Type B pancreatic cell (in vitro differentiated cells): Measurements from ENCODE around the gene MS4A13. TPM values are rescaled to one million over a fixed set of nuclear protein-coding genes. Genes with fewer than 3 reads are reported as not detected.

Source experiments
- DNase-seq: peaks from one replicate; pipeline ENCODE4 v3.0.0; 2021; ENCODE audit warnings: mixed read lengths; ENCODE audit not compliant: unreplicated experiment; ENCODE audit errors: extremely low spot score
- H3K27ac Mint-ChIP-seq: 2 replicates; pipeline ENCODE4 v1.8.0; 2021; ENCODE audit warnings: mild to moderate bottlenecking, mixed read lengths
- H3K27me3 Mint-ChIP-seq: 2 replicates; pipeline ENCODE4 v1.8.0; 2021; ENCODE audit warnings: mixed read lengths
- H3K36me3 Mint-ChIP-seq: 2 replicates; pipeline ENCODE4 v1.8.0; 2021; ENCODE audit warnings: mixed read lengths
- H3K4me1 Mint-ChIP-seq: one replicate; pipeline ENCODE4 v1.8.0; 2021; ENCODE audit warnings: mixed read lengths; ENCODE audit not compliant: unreplicated experiment
- H3K4me3 Mint-ChIP-seq: 2 replicates; pipeline ENCODE4 v1.8.0; 2021; ENCODE audit warnings: mild to moderate bottlenecking, mixed read lengths
- H3K9me3 Mint-ChIP-seq: 2 replicates; pipeline ENCODE4 v1.8.0; 2021; ENCODE audit warnings: mixed read lengths
- total RNA-seq: library from RNA; stranded (reverse); gene quantifications from 2 replicates; pipeline ENCODE4 v1.2.1, GENCODE V29; 2021; ENCODE audit warnings: low replicate concordance
- TF ChIP-seq, protein P1 (sequence below): fragments of 200-600 bp; sonication (generic); conservative IDR thresholded peaks from 2 replicates; pipeline ENCODE4 v1.5.0; 2021; ENCODE audit warnings: antibody characterized with exemption, mild to moderate bottlenecking

Gene MS4A13
- total RNA-seq, 1 donor from 2014 or later, result not detected

DNA sequence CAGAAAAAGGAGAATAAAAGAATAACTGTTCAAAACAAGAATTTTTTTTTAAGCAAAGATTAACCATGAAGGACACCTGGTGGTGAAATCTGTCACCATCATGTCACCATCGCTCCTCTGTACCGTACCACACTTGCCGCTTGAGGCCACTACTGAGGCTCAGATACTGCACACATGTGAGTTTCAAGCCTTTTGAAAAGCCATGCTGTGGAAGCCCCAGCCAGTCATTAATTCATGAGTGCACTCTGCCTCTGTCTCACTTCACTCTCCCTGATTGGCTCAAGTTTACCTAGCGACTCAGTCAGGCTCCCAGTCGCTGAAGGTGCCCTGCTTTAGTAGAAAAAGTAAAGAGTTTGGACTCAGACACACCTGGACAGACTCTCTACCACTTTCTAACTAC is 29.2 kb upstream of the MS4A13 start:
- Mint-ChIP-seq H3K36me3 (no peaks in the 10 kb centered on the region), H3K9me3 (no peaks in the 10 kb centered on the region), H3K4me3 (no peak overlapping the region), H3K27me3 (no peaks in the 10 kb centered on the region), H3K4me1 (no peaks in the 10 kb centered on the region), H3K27ac (no peak overlapping the region)
- TF ChIP-seq, protein P1, sequence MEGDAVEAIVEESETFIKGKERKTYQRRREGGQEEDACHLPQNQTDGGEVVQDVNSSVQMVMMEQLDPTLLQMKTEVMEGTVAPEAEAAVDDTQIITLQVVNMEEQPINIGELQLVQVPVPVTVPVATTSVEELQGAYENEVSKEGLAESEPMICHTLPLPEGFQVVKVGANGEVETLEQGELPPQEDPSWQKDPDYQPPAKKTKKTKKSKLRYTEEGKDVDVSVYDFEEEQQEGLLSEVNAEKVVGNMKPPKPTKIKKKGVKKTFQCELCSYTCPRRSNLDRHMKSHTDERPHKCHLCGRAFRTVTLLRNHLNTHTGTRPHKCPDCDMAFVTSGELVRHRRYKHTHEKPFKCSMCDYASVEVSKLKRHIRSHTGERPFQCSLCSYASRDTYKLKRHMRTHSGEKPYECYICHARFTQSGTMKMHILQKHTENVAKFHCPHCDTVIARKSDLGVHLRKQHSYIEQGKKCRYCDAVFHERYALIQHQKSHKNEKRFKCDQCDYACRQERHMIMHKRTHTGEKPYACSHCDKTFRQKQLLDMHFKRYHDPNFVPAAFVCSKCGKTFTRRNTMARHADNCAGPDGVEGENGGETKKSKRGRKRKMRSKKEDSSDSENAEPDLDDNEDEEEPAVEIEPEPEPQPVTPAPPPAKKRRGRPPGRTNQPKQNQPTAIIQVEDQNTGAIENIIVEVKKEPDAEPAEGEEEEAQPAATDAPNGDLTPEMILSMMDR, result peak; percentile 74
- no peak for DNase-seq

DNA sequence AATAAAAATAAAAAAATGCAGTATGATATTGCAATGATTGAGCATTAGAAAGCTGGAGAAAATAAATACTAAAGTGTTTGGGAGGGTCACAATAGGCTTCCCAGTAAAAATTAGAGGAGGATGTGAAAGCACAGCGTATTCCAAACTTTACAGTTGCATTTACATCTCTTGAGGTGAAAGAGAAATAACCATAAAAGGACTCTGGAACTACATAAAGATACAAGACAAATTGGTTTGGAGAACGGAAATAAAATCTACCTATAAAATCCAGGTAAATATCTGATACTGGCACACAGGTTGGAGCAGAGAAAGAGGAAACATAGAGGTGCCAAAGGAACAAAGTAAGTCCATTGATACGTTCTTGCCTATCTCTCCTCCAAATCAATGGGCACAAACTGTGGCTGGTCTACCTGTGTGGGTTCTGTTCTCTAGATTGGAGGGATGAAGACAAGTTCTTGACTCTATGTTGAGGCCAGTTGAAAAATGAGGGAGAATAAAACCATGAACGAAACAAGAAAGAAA is 22.6 kb upstream of the MS4A13 start, which contains the start of gene MS4A12:
Gene MS4A12, plus strand, starts transcription at position 291 of the 522 bp plus-strand sequence. CDS start 4,541 bp downstream, outside the sequence.
- no peaks in the 10 kb centered on the region for H3K27me3 Mint-ChIP-seq
- no peaks in the 10 kb centered on the region for H3K4me1 Mint-ChIP-seq
- H3K27ac Mint-ChIP-seq, result no peak within 1 kb of the TSS
- H3K9me3 Mint-ChIP-seq, result no peaks in the 10 kb centered on the region
- DNase-seq, result no peak
- TF ChIP-seq, protein P1, result no peak
- H3K36me3 Mint-ChIP-seq, result no peaks in the 10 kb centered on the region
- H3K4me3 Mint-ChIP-seq, result no peak within 1 kb of the TSS

DNA sequence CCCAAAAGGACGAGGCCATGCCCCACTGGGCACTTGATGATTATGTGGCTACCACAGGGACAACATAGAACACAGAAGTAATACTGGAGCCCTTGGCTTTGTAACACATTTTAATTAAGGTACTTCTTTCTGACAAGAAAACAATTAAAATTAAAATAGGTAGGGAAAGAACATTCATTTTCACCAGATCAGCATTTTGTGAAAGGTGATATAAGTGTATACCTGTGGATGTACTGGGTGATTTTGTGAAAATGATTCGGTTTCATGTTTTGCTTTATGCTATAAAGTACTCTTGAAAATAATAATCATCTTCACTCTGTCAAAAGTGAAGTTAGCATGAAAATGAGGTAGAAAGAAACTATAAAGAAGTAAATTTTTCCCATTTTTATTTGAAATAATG is 21.7 kb upstream of the MS4A13 start:
- H3K27me3 Mint-ChIP-seq, result no peaks in the 10 kb centered on the region
- H3K4me3 Mint-ChIP-seq, result no peak overlapping the region
- H3K36me3 Mint-ChIP-seq, result no peaks in the 10 kb centered on the region
- TF ChIP-seq, protein P1, result no peak
- DNase-seq, result no peak
- no peaks in the 10 kb centered on the region for H3K4me1 Mint-ChIP-seq
- no peaks in the 10 kb centered on the region for H3K9me3 Mint-ChIP-seq
- no peak overlapping the region for H3K27ac Mint-ChIP-seq

DNA sequence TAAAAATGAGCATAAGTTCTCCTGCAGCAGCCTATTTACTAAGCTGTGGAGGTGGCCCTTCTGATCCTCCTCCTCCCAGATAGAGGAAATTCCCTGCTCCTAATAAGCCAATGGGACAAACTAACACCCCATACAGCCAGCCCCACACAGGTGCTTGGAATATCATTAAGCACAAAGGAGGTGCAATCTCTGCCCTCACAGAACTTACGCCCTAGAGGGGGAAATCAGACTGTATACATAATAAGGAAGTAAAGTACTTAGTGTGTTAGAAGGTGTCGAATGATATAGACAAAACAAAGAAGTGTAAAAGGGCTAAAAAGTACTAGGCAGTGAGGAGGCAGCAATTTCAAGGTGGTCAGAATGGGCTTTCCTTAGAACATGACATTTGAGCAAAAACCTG is 16.8 kb upstream of the MS4A13 start:
- H3K9me3 Mint-ChIP-seq, result no peaks in the 10 kb centered on the region
- H3K27me3 Mint-ChIP-seq, result no peaks in the 10 kb centered on the region
- no peak overlapping the region for H3K27ac Mint-ChIP-seq
- TF ChIP-seq, protein P1, result no peak
- no peaks in the 10 kb centered on the region for H3K4me1 Mint-ChIP-seq
- no peak overlapping the region for H3K4me3 Mint-ChIP-seq
- H3K36me3 Mint-ChIP-seq, result no peaks in the 10 kb centered on the region
- no peak for DNase-seq

DNA sequence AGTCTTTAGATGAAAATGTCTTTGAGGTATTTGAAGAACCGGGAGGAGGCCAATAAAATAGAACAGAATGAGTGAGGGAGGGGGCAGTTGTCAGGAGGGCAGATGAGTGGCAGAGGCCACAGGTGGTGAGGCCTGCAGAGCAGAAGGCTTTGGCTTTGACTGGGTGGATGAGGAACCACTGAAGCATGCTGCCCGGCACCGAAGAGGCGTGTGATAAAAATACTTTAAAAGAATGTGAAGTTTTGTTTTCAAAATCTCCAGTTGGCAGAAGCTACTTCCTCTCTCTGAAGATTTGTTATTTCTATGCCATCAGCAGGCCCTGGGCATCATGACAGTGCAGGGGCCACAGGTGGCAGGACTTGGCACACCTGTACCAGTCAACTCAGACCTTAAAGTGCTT is 16.3 kb upstream of the MS4A13 start:
- DNase-seq, result no peak
- H3K36me3 Mint-ChIP-seq, result no peaks in the 10 kb centered on the region
- no peak overlapping the region for H3K4me3 Mint-ChIP-seq
- no peaks in the 10 kb centered on the region for H3K4me1 Mint-ChIP-seq
- TF ChIP-seq, protein P1, result no peak
- H3K9me3 Mint-ChIP-seq, result no peaks in the 10 kb centered on the region
- H3K27me3 Mint-ChIP-seq, result no peaks in the 10 kb centered on the region
- no peak overlapping the region for H3K27ac Mint-ChIP-seq
